Activated T-cell treated with anti-CD3 and anti-CD28 coated beads, Interleukin-2, amount 50 U/mL, for 1 hour (primary cell): Measurements from ENCODE around the gene EDC4.

Experiments
- DNase-seq: peaks from one replicate; pipeline ENCODE4 v3.0.0-alpha.2; 2020

Gene EDC4

GRCh38 chr16:67880584-67880983, 7.7 kb downstream of the EDC4 start:
- DNase-seq, result no peak

- no peak for DNase-seq
These were observed 8.8 kb downstream of the EDC4 start for GRCh38 chr16:67881621-67882161.

- no peak for DNase-seq
These were observed 9.7 kb downstream of the EDC4 start for GRCh38 chr16:67882374-67883145.

- no peak for DNase-seq
These were observed 10.5 kb downstream of the EDC4 start for GRCh38 chr16:67883146-67883871.

- peak; percentile 80 for DNase-seq
These were observed 11.0 kb downstream of the EDC4 start for GRCh38 chr16:67883872-67884261.

- DNase-seq, result no peak
These were observed 11.8 kb downstream of the EDC4 start, which contains the start of gene NRN1L for GRCh38 chr16:67884684-67885083. Gene NRN1L, plus strand, starts transcription at chr16:67884885. Its CDS starts 19 bp downstream, at chr16:67884904.

GRCh38 chr16:67885545-67885944, 12.7 kb downstream of the EDC4 start:
- no peak for DNase-seq

GRCh38 chr16:67885976-67886375, 13.1 kb downstream of the EDC4 start:
- DNase-seq, result no peak

GRCh38 chr16:67886387-67886786, 13.5 kb downstream of the EDC4 start:
- DNase-seq, result no peak

GRCh38 chr16:67888331-67888730, 15.5 kb downstream of the EDC4 start:
- no peak for DNase-seq

- DNase-seq, result no peak
These were observed 19.5 kb downstream of the EDC4 start for GRCh38 chr16:67892375-67892774.

- DNase-seq, result peak; percentile 87
These were observed 20.3 kb downstream of the EDC4 start, which contains the start of gene PSKH1 for GRCh38 chr16:67892899-67893742. Gene PSKH1, plus strand, starts transcription at chr16:67893254. Its CDS starts 15,496 bp downstream, at chr16:67908750.

GRCh38 chr16:67893743-67894399, 21.0 kb downstream of the EDC4 start:
- no peak for DNase-seq

- no peak for DNase-seq
These were observed 24.4 kb downstream of the EDC4 start for GRCh38 chr16:67897231-67897630.

GRCh38 chr16:67901734-67902133, 28.9 kb downstream of the EDC4 start:
- DNase-seq, result no peak

GRCh38 chr16:67902831-67903230, 30.0 kb downstream of the EDC4 start:
- no peak for DNase-seq

- DNase-seq, result no peak
These were observed 34.7 kb downstream of the EDC4 start for GRCh38 chr16:67907397-67908180.

- no peak for DNase-seq
These were observed 36.3 kb downstream of the EDC4 start for GRCh38 chr16:67909056-67909742.

- DNase-seq, result no peak
These were observed 37.3 kb downstream of the EDC4 start for GRCh38 chr16:67910158-67910557.

GRCh38 chr16:67914758-67915495, 42.1 kb downstream of the EDC4 start:
- DNase-seq, result no peak
